HG02885 (cell line): Measurements from ENCODE around the gene SLC1A7.

Source experiments
- ATAC-seq: cut with Tn5 transposase; IDR thresholded peaks from one replicate; pipeline ENCODE4 v1.9.1; 2021; ENCODE audit warnings: mild to moderate bottlenecking; ENCODE audit not compliant: unreplicated experiment, poor library complexity

Gene SLC1A7

DNA sequence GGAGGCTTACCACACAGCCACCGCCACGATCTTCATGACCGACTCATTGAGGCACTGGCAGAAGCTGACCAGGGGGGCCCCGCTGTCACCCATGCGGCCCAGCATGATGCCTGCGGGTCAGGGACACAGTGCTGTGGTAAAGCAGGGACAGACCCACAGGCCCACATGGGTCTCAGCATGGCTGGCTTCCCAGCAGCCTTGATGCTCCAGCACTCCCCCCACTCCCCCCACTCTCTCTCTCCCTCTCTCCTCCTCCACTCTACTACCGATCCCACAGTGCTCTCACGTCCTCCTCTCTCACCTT lies 49.0 kb downstream of the SLC1A7 start:
- ATAC-seq: no peak

DNA sequence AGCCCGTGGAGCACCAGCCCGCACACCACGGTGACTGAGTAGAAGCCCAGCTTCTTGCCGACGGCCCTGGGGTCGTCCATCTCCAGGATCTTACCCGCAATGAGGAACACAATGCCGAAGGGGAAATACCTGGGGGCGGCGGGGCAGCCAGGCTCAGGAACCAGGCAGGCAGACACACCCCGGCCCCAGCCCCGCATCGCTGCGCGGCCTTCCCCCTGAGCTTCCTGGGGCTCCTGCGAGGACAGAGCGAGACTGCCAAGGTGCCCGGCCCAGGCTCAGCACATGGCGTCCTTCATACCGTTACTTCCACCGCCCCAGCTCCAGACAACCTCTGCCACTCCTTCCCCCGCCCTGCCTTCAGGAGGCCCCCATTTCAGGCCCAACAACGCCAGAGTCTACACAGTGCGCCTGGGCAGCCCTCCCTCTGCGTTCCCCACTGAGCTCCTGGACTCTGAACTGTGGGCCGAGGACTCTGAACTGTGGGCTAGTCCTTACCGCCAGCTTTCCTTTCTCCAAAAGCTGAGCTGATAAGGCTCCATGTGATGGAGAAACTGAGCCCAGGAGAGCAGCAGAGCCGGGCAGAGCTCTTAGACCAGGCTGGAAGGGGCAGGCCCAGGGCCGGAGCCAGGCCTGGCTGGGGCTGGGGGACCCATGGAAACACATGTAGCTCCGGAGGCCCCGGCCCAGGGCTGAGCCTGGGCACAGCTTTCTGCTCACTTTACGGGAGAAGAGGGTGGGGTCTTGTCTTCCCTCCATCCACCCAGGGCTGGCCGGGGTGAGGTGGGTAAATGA lies 49.6 kb downstream of the SLC1A7 start:
- no peak for ATAC-seq

DNA sequence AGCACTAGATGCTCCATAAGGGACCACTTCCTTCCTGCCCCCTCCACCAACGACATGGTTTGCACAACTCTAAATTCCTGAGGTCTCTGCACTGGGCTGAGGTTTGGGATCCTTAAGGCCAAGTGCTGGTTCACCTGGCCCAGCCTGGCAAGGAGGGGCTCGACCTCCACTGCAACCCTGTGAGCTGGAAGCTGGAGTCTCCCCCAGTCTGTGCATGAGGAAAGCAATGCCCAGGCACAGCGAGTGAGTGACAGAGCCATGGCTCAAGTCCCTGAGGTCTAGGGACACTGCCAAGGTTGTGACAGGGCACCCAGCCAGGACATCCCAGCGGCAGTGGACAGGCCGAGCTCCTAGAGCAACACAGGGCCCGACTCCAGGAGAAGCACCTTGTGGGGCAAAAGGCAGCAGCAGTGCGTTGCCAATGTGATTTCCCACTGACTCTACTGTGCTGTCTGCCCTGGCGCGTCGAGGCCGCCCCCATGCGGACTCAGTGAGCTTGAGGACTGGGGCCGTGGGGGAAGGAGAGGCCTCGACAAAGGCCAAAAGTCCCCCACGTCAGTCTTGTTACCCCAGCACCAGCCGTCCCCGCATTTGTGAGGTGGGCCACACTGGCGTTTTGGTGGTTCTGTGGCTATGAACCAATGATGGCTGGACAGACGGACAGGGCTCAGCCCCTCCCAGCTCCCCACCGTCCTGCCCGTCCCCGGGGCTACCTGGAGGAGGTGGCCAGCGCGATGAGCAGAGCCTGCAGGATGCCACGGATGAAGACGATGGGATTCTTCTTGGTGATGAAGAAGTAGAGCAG lies 50.4 kb downstream of the SLC1A7 start:
- ATAC-seq: no peak

DNA sequence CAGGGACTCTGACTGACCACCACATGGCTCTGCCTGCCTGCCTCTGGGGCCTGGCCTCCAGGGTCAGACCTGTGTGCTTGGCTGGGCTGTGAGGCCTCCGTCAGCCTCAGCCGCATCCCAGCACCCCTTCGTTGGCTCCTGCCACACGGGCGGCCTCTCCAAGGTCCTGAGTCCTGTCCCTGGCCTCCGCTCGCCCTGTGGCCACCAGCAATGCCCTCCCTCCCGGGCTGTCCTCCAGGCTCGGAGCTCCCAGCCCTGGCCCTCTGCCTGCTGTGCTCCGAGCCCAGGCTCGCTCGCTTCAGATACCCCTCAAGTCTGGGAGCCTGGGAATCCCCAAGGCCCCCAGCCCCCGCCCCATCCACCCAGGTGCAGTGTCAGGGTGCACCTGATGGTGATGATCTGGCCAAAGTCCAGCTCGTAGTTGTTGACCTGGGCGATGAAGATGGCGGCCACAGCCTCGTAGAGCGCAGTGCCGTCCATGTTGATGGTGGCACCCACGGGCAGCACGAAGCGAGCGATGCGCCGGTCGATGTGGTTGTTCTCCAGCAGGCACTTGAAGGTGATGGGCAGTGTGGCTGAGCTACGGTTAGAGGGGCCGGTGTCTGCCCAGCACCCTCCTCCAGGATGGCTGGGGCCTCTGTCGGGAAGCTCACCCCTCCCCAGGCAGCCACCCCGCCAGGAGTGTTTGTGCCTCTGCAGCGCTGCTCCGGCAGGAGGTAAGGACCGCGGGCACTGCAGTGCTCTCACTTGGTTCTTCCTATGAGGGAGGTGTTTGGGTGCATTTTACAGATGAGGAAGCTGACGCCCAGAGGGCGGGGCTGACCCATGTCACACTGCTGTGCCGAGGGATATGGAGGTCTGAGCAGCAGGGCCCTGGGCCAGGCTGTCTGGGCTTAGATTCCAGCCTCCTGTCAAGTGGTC lies 52.0 kb downstream of the SLC1A7 start:
- ATAC-seq: no peak

DNA sequence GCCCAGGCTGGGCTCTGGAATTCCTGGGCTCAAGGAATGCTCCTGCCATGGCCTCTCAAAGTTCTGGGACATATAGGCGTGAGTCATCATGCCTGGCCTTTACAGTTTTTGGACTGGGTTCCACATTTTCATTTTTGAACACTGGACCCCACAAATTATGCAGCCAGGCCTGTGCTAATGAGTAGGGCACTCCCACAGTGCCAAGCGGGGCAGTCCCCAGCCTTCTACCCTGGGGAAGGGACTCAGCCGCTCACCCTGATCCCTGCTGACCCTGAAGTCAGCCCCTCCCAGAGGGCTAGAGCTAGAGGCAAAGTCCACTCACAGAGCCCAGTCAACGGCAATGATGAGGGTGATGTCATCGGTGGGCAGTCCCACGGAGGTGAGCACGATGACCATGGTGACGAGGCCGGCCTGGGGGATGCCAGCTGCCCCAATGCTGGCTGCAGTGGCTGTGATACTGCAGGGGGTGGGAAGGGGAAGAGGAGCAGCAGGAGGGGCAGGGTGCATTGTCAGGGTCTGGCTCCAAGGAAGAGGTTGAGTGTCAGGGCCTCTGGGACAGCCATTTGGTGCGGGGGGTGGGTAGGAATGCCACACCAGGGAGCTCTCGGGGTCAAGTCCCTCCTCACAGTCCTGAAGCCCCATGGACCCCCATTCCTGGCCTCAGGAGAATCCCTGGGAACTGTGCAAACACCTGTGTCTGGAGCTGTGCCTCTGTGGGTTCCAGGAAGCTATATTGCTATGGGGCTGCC lies 52.8 kb downstream of the SLC1A7 start:
- no peak for ATAC-seq

DNA sequence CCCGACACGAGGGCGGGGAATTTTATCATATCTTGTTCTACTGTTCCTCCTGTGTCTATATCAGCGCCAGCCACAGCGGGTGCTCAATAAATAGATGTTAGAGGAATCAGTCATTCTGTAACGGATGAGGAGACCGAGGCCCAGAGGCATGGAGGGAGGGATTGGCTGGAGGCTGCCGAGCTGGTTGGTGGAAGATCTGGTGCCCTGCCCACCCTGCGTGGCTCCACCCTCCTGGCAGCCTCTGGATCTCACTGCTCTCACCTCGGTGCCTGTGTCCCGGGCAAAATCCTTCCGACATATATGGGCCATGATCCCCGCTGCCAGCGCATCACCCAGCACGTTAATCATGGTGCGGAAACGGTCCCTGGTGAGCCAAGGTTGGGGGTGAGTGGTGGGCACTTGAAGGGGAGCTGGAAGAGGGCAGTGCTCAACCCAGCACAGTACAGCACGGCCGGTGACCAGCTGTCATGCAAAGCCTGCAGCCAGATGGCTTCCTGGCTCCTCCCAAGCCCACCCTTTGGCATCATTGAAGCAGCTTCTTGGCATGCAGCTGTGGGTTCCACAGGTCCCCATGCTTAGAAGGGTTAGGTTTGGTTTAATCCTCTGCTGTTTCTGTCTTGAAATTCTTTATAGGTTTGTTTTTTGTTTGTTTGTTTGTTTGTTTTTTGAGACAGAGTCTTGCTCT lies 53.7 kb downstream of the SLC1A7 start:
- ATAC-seq: no peak

DNA sequence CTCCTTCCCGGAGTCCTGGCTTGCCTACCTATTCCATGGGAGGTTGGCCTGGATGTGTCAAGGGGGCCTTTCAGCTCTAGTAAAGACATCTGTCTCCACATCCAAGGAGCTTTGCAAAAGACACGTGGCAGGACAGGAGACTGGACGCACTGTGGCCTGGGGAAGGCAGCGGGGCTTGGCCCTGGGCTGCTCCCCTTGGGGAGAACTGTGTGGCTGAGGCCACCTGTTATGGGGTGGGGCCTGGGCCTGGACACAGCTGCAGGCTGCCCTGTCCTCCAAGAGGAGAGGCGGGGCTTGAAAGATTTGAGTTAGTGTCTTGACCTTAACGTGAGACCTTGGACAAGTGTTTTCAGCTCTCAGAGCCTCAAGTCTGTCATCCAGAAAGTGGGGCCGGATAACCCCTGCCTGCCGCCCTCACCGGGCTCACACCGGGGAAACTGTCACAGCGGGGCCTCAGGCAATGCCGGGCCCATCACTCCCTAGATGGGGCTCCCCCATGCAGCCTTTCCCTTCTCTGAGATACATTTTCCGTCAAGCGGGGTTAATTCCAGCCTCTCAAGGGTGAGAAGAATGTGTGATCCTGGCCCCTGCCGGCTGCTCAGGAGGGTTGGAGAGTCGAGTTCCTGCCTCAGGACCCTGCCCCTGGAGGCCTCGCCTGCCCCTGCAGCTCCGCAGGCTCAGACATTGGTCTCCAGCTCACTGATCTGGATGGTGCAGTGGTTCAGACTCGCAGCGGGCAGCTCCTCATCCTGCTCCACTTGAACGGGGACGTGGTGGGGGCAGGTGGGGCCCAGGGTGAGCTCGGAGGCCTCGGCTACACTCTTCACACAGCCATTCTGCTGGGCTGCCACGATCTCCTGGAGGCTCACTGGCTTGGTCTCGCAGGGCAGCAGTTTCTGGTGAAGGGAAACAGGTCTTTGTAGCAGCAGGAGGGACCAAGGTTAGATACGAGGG lies 54.8 kb downstream of the SLC1A7 start:
- ATAC-seq: no peak

DNA sequence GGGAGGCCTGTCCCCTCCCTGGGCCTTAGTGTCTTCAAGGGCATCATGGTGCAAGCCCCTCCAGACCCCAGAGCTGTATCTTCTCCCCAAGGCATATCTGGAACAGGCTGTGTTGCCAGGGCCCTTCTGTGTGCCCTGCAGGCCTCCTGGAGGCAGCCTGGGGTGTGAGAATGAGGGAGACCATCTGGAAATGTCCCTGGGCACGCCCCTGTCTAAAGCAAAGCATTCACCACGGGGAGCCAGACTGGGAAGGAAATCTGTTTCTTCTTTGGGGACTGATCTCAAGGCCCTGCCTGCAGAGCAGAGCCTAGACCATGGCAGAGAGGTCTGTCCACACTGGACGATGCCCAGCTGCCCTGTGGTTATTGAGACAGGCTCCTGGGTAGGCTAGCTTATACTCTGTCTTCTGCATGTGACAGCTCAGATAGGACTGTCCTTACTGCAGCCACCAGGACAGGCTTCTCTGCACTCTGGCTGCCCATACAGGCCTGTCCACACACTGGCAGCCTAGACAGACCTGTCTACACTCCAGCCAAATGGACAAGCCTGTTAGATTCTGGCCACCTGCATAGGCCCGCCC lies 55.9 kb downstream of the SLC1A7 start:
- ATAC-seq: no peak

DNA sequence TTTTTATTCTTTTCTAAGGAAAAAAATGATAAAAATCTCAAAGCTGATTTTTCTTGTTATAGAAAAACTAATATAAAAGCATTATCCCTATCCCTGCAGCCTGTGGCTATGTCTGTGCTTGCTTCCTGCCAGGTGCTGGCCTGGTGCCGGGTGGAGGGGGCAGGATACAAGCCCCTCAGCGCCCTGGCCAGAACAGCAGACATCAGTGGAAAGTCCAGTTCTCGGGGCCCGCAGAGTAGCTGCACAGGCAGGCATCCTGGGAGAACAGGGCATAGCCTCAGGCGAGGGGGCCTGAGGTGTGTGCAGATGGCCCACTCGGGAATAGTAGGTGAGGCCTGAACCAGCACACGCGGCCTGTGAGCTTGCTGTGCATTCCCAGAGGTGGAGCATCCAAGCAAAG lies 57.0 kb downstream of the SLC1A7 start:
- no peak for ATAC-seq

DNA sequence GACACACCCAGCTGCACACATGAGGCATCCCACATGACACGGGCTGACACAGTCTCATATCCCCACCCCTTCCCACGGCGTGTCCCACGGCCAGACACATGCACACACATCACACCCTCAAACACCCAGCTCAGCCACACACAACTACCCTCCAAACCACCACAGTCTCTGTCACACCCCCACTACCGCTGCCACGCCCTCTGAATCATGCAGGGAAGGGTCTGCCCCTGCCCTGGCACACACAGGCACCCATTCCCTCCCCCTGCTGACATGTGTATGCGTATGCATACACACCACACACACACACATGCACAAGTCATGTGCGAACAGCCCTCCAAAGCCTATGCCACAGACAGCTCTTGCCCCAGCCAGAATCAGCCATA lies 57.9 kb downstream of the SLC1A7 start:
- no peak for ATAC-seq

DNA sequence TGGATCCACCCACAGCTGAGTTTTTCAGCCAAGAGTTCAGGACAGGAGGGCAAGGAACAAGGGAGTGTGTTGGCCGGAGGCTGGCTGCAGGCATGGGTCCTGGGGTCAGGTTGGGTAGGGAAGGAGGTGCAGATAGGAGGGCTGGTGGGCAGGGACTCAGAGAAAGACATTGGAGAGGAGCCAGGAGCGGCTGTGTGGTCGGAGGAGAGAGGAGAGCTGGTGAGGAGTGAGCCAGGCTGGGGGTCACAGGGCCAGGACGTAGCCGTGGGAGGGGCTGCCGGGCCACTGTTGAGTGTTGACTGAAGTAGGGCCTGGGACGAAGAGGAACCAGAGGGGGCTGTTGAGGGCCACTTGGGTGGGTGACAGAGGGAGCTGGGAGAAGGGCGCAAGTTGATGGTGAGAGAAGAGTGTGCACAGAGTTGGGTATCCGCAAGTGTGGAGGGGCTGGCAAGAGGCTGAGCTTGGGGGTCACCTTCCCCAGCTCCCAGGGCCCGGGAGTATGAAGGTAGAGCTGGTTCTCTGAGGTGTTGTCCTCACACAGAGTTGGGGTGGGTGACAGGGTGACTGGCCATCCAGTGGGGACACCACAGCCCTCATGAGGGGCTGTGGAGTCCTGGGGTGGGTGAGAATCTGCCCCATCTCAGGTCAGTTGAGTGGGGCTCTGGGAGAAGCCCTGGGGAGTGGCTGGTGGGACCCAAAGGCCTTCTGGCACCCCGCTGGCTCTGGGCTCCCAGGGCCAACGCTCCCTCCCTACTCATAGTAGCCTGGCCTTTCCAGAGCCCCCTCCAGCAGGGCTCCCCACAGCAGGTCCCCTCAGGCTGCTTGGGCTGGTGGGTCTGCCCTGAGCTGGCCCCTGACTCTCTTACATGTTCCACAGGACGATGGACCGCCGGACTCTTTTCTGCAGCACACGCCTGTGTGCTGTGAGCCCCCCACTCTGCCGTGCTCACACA lies 58.5 kb downstream of the SLC1A7 start:
- ATAC-seq: no peak

DNA sequence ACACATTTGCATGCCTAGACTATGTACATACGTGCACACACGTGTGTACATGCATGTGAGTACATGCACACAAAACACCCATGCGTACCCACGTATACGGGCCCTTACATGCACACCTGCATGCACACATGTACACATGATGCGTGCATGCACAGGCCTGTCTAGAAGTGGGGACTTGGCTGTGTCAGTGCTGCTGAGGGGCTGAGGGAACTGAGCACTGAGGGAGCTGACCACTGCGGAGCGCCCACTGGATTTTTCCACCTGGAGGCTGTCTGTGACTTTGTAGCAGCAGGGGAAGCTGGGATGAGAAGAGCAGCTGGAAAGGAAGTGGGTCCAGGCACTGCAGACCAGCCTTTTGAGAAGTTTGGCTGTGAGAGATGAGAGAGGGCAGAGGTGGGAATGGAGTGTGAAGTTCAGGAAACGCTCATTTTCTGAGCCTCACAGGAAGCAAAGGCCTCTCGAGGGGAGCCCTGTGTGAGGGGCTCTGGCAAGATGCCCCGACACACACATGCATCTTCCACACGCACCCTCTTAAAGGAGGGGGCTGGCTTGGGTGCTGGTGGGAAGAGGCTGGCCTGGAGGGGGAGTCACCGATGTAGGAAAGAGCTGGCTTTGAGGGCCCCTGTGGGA lies 59.5 kb downstream of the SLC1A7 start:
- no peak for ATAC-seq

DNA sequence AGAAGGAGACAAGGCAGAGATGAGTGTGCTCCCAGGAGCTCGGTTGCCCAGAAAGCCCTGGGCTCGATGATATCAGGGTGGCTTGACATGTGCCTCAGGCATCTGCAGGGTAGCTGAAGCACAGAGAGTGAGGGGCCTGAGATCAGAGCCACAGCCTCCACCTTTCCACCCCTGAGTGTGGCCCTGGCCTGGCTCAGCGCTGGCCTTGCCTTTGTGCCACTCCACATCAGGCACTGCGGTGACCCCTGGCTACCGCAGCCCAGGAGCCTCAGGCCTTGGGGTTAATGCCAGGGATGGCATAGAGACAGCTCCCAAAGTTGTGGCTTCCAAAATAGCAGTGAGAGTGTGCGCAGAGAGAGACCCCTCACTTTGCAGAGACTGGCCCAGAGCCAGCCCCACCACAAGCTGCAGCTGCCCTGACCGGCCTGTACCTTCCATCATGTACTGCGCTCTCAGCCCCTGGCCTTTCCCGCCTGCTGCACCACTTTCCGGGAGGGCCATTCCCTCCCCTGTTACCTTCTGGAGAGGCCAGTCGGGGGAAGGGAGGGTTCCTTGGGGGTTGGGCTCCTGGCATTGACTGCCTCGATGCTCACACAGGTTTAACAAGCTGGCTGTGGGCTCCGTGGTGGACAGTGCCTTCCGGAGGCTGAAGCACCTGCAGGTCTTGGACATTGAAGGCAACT lies 60.9 kb downstream of the SLC1A7 start:
- ATAC-seq: no peak

DNA sequence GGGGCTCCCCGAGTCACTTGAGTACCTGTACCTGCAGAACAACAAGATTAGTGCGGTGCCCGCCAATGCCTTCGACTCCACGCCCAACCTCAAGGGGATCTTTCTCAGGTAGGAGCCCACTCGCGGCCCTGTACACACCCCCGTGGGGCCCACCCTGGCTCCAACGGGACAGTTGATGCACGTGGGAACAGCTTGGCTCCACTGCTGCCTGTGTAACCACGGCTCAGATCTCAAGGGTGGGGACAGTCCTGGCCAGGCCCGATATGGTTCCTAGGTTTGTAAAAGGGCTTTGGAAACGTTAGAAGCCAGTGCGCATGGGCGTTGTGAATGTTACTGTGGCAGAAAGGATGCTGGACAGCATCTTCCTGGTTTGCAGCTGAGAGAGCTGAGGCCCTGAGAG lies 61.7 kb downstream of the SLC1A7 start:
- no peak for ATAC-seq

DNA sequence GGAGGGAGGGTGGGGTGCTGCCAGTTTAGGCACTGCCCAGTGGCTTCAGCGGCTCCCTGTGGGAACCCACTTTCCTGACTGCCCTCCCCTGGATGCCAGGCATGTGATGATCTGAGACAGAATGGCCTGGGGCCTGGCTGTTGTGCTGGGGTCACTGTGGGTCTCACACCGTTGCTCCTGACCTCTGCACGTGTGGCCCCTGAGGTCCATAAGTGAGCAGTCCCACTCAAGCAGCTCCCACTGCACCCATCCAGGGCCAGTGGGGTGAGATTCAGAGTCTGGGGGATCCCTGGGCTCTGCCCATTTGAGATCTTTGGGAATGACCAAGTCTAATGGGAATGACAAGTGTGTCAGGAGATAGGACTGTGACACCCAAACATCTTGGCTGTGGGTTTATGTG lies 62.4 kb downstream of the SLC1A7 start:
- no peak for ATAC-seq

DNA sequence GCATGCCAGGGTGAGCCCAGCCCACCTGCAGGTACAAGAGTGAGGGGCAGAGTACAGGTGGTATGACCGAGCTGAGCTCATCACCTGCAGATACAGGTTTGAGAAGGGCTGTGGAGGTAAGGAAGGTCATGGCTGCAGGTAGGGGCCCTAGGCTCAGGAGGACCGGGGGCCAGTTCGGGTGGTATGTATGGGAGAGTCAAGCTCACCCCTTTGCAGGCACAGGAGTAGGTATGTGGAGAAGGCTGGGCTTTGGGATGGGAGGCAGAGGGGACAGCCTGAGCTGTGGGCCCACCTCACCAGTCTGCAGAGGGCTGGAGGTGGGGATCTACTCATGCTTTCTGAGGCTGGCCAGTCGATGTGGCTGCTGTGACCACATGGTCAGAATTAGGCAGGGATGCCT lies 63.2 kb downstream of the SLC1A7 start:
- ATAC-seq: no peak
